ENCODE results near the gene MRI1.

The MRI1 gene

DNA sequence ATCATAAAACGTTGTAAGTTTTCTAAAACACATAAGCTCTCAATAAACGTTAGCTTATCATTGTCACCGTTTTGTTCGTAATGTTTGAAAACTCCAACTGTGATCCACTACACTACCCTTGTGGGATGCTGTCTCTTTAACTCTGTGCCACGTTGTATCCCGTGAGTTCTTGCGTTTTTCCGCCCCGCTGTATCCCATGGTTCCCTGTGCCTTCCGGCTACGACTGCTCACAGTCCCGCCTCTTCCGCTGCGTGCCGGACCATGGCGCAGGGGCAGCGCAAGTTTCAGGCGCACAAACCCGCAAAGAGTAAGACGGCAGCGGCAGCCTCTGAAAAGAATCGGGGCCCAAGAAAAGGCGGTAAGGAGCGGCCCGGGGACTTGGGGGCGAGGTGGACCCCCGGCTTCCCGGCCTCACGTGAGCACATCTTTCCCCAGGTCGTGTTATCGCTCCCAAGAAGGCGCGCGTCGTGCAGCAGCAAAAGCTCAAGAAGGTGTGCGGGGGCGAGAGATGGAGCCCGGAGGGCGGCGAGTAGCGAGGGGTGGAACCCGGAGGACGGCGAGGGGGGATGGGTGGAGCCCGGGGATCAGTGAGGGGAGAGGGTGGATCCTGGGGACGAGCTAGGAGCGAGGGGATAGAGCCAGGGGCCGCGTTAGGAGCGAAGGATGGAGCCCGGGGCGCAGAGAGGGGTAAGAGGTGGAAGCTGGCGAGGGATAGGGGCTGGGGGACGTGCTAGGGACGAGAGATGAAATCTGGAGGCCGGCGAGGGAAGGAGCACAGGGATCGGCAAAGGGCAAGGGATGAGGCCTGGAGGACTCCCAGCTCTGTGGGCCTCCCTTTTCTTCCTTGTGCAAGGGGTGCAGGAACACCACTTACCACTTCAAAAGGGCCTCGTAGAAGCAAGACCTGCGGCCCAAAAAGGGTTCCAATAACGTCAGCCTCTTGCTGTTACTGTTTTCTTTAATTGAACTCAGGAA is 10.2 kb downstream of the MRI1 start, which contains the start of gene C19orf53:
Gene C19orf53, plus strand, starts transcription at position 240 of the 975 bp plus-strand sequence. Its CDS starts 22 bp downstream, at position 262.
- H3K4me3 ChIP-seq (ENCODE audit: low read depth, low read length): peak within 1 kb of the TSS; percentile 73
- H3K9me3 ChIP-seq (ENCODE audit: control insufficient read depth, insufficient read depth, low read depth, low read length): no peaks in the 10 kb centered on the region
- H3K27ac ChIP-seq (ENCODE audit: extremely low read depth, low read depth, low read length): peak within 1 kb of the TSS; percentile 80
- H3K4me1 ChIP-seq (ENCODE audit: control insufficient read depth, insufficient read depth, low read length): no peaks in the 10 kb centered on the region; the same call in 1 of the 2 replicates
- ChIA-PET POLR2A (interaction anchor here (0.5 to 2.8 kb wide), 17 partner anchors 9 to 593 kb away, joined by 3 to 30 read pairs (median 5); partner anchors contain the start of genes DCAF15, MRI1 and ZSWIM4), CTCF (interaction anchor here (0.6 to 3.8 kb wide), 8 partner anchors 9 to 285 kb away, joined by 3 to 25 read pairs (median 3); no protein-coding TSS in a partner anchor)
- peaks cover 31 to 62% of the 10 kb centered on the region in 2 experiments; a peak in 2 of 3 replicates for H3K36me3 ChIP-seq (ENCODE audit: control insufficient read depth in 2 of 2, insufficient read depth in 1 of 2, low read length in 2 of 2)
- TF ChIP-seq ZNF24 (tag by site-specific recombination; IDR thresholded peaks at IDR 0.05) (peak; percentile 91; the same call in 1 of the 2 replicates), EGR2 (tag by site-specific recombination; IDR thresholded peaks at IDR 0.05; ENCODE audit: low read depth) (peak; percentile 91), ZSCAN30 (tag by site-specific recombination; IDR thresholded peaks at IDR 0.05) (peak; percentile 81; the same call in 1 of the 2 replicates), ZNF600 (tag by site-specific recombination; IDR thresholded peaks at IDR 0.05) (peak; percentile 95), ZFP69B (tag by site-specific recombination; IDR thresholded peaks at IDR 0.05) (0 out of 2 replicates have a peak, but pooled peaks have one; percentile 38), ZNF169 (tag by site-specific recombination; IDR thresholded peaks at IDR 0.05) (no peak), ZNF768 (tag by site-specific recombination; IDR thresholded peaks at IDR 0.05) (no peak), SP3 (tag by site-specific recombination; IDR thresholded peaks at IDR 0.05) (peak; percentile 95), ZNF155 (tag by site-specific recombination; IDR thresholded peaks at IDR 0.05) (no peak), ZNF132 (tag by site-specific recombination; IDR thresholded peaks at IDR 0.05; ENCODE audit: borderline replicate concordance) (no peak), ZNF707 (tag by site-specific recombination; IDR thresholded peaks at IDR 0.05) (no peak), ZNF184 (tag by site-specific recombination; IDR thresholded peaks at IDR 0.05) (no peak), ZBTB48 (tag by site-specific recombination; IDR thresholded peaks at IDR 0.05) (peak; percentile 97), ZNF571 (tag by site-specific recombination; IDR thresholded peaks at IDR 0.05) (no peak), ZXDB (tag by site-specific recombination; IDR thresholded peaks at IDR 0.05) (peak; percentile 99), KLF7 (tag by site-specific recombination; IDR thresholded peaks at IDR 0.05; ENCODE audit: borderline replicate concordance) (0 out of 2 replicates have a peak, but pooled peaks have one; percentile 26), ZNF266 (tag by site-specific recombination; IDR thresholded peaks at IDR 0.05; ENCODE audit: low read depth) (no peak)
- TF ChIP-seq, protein P1, sequence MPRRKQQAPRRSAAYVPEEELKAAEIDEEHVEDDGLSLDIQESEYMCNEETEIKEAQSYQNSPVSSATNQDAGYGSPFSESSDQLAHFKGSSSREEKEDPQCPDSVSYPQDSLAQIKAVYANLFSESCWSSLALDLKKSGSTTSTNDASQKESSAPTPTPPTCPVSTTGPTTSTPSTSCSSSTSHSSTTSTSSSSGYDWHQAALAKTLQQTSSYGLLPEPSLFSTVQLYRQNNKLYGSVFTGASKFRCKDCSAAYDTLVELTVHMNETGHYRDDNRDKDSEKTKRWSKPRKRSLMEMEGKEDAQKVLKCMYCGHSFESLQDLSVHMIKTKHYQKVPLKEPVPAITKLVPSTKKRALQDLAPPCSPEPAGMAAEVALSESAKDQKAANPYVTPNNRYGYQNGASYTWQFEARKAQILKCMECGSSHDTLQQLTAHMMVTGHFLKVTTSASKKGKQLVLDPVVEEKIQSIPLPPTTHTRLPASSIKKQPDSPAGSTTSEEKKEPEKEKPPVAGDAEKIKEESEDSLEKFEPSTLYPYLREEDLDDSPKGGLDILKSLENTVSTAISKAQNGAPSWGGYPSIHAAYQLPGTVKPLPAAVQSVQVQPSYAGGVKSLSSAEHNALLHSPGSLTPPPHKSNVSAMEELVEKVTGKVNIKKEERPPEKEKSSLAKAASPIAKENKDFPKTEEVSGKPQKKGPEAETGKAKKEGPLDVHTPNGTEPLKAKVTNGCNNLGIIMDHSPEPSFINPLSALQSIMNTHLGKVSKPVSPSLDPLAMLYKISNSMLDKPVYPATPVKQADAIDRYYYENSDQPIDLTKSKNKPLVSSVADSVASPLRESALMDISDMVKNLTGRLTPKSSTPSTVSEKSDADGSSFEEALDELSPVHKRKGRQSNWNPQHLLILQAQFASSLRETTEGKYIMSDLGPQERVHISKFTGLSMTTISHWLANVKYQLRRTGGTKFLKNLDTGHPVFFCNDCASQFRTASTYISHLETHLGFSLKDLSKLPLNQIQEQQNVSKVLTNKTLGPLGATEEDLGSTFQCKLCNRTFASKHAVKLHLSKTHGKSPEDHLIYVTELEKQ (tag by site-specific recombination; IDR thresholded peaks at IDR 0.05; ENCODE audit: borderline replicate concordance): no peak
- TF ChIP-seq, protein P2, sequence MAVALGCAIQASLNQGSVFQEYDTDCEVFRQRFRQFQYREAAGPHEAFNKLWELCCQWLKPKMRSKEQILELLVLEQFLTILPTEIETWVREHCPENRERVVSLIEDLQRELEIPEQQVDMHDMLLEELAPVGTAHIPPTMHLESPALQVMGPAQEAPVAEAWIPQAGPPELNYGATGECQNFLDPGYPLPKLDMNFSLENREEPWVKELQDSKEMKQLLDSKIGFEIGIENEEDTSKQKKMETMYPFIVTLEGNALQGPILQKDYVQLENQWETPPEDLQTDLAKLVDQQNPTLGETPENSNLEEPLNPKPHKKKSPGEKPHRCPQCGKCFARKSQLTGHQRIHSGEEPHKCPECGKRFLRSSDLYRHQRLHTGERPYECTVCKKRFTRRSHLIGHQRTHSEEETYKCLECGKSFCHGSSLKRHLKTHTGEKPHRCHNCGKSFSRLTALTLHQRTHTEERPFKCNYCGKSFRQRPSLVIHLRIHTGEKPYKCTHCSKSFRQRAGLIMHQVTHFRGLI (tag by site-specific recombination; IDR thresholded peaks at IDR 0.05): peak; percentile 40; the same call in 1 of the 2 replicates
- TF ChIP-seq, protein P3, sequence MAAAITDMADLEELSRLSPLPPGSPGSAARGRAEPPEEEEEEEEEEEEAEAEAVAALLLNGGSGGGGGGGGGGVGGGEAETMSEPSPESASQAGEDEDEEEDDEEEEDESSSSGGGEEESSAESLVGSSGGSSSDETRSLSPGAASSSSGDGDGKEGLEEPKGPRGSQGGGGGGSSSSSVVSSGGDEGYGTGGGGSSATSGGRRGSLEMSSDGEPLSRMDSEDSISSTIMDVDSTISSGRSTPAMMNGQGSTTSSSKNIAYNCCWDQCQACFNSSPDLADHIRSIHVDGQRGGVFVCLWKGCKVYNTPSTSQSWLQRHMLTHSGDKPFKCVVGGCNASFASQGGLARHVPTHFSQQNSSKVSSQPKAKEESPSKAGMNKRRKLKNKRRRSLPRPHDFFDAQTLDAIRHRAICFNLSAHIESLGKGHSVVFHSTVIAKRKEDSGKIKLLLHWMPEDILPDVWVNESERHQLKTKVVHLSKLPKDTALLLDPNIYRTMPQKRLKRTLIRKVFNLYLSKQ (tag by site-specific recombination; IDR thresholded peaks at IDR 0.05; ENCODE audit: borderline replicate concordance): no peak
- TF ChIP-seq, protein P4, sequence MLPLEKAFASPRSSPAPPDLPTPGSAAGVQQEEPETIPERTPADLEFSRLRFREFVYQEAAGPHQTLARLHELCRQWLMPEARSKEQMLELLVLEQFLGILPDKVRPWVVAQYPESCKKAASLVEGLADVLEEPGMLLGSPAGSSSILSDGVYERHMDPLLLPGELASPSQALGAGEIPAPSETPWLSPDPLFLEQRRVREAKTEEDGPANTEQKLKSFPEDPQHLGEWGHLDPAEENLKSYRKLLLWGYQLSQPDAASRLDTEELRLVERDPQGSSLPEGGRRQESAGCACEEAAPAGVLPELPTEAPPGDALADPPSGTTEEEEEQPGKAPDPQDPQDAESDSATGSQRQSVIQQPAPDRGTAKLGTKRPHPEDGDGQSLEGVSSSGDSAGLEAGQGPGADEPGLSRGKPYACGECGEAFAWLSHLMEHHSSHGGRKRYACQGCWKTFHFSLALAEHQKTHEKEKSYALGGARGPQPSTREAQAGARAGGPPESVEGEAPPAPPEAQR (tag by site-specific recombination; IDR thresholded peaks at IDR 0.05): no peak
- TF ChIP-seq, protein P5, sequence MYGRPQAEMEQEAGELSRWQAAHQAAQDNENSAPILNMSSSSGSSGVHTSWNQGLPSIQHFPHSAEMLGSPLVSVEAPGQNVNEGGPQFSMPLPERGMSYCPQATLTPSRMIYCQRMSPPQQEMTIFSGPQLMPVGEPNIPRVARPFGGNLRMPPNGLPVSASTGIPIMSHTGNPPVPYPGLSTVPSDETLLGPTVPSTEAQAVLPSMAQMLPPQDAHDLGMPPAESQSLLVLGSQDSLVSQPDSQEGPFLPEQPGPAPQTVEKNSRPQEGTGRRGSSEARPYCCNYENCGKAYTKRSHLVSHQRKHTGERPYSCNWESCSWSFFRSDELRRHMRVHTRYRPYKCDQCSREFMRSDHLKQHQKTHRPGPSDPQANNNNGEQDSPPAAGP (tag by site-specific recombination; IDR thresholded peaks at IDR 0.05): peak; percentile 95
- TF ChIP-seq, protein P6, sequence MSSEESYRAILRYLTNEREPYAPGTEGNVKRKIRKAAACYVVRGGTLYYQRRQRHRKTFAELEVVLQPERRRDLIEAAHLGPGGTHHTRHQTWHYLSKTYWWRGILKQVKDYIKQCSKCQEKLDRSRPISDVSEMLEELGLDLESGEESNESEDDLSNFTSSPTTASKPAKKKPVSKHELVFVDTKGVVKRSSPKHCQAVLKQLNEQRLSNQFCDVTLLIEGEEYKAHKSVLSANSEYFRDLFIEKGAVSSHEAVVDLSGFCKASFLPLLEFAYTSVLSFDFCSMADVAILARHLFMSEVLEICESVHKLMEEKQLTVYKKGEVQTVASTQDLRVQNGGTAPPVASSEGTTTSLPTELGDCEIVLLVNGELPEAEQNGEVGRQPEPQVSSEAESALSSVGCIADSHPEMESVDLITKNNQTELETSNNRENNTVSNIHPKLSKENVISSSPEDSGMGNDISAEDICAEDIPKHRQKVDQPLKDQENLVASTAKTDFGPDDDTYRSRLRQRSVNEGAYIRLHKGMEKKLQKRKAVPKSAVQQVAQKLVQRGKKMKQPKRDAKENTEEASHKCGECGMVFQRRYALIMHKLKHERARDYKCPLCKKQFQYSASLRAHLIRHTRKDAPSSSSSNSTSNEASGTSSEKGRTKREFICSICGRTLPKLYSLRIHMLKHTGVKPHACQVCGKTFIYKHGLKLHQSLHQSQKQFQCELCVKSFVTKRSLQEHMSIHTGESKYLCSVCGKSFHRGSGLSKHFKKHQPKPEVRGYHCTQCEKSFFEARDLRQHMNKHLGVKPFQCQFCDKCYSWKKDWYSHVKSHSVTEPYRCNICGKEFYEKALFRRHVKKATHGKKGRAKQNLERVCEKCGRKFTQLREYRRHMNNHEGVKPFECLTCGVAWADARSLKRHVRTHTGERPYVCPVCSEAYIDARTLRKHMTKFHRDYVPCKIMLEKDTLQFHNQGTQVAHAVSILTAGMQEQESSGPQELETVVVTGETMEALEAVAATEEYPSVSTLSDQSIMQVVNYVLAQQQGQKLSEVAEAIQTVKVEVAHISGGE (tag by site-specific recombination; conservative IDR thresholded peaks at IDR 0.05; ENCODE audit: low read depth): peak; percentile 93
